Stimulated activated CD8-positive, alpha-beta memory T cell treated with anti-CD3 and anti-CD28 coated beads, Interleukin-15, amount 100 ng/mL, for 48 hours (primary cell): Measurements from ENCODE around the gene CEPT1.

ENCODE experiments used
- DNase-seq, 2 donors: peaks; one replicate each; pipeline ENCODE4 v3.0.0-alpha.2; 2020; ENCODE audit warnings: low read depth in 2 of 2

Gene CEPT1

GRCh38 chr1:111227434-111227833 is 87.4 kb downstream of the CEPT1 start, which contains the start of gene CHI3L2:
CHI3L2 (plus strand) TSS chr1:111227713; CDS start chr1:111227730, 17 bp downstream.
- no peak for DNase-seq

DNA sequence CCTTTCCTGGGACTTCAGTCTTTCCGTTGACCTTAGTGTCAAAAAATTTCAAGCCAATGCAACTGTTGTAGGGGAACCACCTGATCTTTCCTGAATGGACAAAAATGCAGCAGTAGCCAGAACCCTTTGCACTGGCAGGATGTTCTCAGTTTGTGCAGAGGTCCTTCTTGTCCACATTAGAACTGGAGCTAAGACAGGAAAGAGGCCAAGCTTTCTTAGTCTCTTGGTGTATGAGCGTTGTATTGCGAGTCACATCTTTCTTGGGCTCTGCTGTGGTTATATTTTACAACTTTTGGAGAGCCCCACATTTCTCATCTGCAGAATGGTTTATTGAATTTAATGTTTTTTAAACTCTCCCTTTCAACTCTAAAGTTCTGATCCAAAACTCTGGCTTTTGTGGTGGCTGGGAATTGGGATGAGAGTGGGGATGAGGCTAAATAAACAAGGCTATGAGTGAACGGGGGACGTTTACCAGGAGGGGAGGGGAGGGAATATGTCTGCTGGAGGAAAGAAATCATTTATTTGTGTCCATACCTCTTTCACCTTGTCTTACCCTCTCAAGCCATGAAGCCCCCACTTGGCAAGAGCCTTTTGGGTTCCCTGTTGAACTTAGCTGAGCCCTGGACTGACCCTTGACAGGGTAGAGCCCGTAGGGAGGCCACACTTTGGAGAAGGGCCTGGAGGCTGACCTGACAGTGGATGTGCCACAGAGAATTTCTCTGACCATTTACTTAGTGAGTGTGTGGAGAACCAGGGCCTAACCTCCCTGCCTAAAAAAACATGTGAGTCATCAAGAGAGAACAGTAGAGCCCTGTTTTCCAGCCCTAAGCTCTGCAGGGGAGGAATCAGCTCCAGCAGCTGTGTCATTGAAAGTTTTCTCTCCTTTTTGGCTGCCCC is 88.1 kb downstream of the CEPT1 start:
- no peak for DNase-seq

- DNase-seq: no peak
Measured at GRCh38 chr1:111228748-111229126, 88.7 kb downstream of the CEPT1 start.

GRCh38 chr1:111232134-111232533 is 92.1 kb downstream of the CEPT1 start:
- DNase-seq: no peak

DNA sequence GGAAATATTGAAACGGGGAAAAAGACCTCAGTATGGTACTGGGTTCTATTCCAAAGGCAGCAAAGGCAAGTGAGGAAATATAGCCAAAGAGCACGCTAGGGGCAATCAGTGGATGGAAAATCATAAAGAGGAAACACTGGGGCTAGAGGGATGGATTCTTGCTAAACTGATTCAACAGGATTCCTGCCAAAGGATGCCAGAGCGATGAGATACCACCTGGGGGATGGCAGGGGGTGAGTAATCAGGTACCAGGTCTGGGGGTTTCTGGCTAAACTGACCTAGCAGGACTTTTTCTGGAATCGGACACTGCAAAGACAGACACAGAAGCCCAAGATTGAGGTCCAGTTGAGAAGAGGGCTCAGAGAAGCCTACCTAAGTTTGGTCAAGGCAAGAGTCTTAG is 94.2 kb downstream of the CEPT1 start:
- DNase-seq: no peak
